Dedifferentiated amniotic fluid mesenchymal stem cell (primary cell): ENCODE data around the gene UBE2D1.

Source experiments
- DNase-seq: peaks from one replicate; pipeline ENCODE4 v3.0.0-alpha.2; 2016; ENCODE audit errors: extremely low spot score

UBE2D1 gene

GRCh38 chr10:58341422-58341821 is 6.6 kb downstream of the UBE2D1 start:
- no peak for DNase-seq

GRCh38 chr10:58341947-58342346 is 7.1 kb downstream of the UBE2D1 start:
- no peak for DNase-seq

GRCh38 chr10:58347967-58348366 is 13.2 kb downstream of the UBE2D1 start:
- DNase-seq = no peak

DNA sequence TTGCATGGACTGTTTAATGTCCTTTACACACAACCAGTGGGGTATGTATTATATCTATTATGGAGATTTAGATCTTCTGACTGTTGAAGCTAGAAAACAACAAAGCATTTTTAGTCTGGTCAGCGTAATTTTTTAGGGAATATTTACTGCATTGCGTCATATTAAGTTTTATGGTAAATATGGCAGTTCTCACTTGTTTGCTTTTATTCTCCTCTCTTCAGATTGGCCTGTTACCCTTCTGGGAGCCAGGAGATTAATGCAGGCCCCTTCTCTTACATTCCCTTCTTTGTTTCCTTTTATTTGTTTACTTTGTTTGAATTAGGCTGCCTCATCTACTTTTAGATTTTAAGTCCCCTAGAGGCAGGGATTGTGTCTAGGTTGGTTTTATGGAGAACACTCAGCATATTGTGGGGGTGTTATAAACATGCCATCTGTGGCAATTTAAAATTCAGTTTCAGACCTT is 13.8 kb downstream of the UBE2D1 start:
- no peak for DNase-seq

DNA sequence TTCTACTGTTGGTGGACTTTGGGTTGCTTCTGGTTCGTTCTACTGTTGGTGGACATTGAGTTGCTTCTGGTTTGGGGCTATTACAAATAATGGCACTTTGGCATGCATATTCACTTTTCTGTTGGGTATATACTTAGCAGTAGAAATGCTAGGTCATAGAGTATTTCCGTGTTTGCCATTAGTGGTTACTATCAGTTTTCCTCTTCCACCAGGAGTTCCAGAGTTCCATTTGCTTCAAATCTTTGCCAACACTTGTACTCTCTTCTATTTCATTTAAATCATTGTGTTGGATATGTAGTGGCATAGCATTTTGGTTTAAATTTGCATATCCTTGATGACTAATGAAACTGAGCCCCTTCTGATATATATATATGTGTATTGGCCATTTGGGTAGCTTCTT is 15.2 kb downstream of the UBE2D1 start:
- DNase-seq = no peak

DNA sequence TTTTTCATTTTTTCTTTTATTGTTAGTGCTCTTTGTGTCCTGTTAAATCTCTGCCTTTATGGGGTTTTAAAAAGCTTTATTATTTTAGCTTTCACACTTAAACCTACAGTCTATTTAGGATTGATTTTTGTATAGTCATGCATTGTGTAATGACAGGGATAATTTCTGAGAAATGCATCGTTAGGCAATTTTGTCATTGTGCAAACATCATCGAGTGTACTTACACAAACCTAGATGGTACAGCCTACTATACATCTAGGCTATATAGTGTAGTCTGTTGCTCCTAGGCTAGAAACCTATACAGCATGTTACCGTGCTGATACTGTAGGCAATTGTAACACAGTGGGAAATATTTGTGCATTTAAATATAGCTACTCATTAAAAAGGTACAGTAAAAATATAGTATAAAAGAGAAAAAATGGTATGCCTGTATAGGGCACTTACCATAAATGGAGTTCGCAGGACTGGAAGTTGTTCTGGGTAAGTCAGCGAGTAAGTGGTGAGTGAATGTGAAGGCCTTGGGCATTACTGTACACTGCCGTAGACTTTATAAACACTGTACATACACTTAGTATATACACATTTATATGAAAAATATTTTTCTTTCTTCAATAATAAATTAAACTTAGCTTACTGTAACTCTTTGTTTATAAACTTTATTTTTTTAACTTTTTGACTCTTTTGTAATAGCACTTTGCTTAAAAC is 16.0 kb downstream of the UBE2D1 start:
- DNase-seq = no peak

GRCh38 chr10:58351616-58352578 is 17.1 kb downstream of the UBE2D1 start:
- DNase-seq = no peak

DNA sequence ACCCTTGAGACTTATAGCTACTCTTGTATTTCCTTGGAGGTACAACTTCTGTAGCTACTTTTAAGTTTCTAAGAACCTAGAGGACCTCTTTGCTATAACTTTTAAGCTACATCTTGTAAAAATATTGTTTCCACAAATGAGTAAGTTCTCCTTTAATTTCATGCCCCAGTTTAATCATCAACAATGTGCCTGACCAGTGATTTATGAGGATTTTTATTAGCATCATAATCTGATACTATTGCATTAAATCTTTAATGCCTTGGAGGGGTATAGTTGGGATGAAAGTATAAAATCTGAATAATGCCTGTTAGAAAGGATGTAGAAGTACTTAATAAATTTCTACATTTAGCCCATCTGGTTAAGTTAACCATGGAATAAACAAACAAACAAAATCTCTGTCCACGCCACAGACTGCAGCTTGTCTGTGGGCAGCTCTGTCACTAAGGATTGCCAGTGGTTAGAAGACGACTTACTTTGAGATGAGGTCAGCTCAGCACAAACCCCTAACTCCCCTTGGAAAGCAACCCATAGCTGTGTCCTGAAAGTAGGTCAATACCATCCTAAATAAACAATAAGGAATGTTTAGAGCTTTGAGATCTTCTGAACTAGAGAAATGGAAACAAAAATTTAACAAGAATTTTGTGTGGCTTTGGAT is 18.3 kb downstream of the UBE2D1 start:
- no peak for DNase-seq

GRCh38 chr10:58356756-58357155 is 21.9 kb downstream of the UBE2D1 start:
- no peak for DNase-seq

- DNase-seq = no peak
Observed at GRCh38 chr10:58358314-58358933, 23.6 kb downstream of the UBE2D1 start.

- DNase-seq = no peak
Observed at GRCh38 chr10:58358947-58359346, 24.1 kb downstream of the UBE2D1 start.

- no peak for DNase-seq
Observed at GRCh38 chr10:58359541-58359940, 24.7 kb downstream of the UBE2D1 start.

DNA sequence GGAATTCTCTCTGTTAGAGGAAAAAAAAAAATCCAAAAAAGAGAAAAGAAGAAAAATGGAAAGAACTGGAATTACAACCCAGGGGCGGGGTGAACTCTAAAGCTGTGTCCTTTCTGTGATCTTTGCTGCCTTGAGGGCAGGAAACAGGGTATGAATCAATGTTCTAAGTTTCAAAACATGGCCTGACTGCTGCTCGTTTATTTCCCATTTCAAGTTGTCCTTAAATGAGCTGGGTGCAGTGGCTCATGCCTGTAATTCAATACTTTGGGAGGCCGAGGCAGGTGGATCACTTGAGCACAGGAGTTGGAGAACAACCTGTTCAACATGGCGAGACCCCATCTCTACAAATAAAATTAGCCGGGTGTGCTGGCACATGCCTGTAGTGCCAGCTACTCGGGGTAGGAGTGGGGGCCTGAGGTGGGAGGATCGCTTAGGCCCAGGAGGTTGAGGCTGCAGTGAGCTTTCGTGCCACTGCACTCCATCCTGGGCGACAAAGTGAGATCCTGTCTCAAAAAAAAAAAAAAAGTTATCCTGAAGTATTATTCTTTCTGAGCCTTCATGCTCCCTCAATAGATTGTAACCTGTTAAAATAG is 25.7 kb downstream of the UBE2D1 start:
- DNase-seq = no peak

GRCh38 chr10:58361353-58361752 is 26.5 kb downstream of the UBE2D1 start:
- DNase-seq = no peak

DNA sequence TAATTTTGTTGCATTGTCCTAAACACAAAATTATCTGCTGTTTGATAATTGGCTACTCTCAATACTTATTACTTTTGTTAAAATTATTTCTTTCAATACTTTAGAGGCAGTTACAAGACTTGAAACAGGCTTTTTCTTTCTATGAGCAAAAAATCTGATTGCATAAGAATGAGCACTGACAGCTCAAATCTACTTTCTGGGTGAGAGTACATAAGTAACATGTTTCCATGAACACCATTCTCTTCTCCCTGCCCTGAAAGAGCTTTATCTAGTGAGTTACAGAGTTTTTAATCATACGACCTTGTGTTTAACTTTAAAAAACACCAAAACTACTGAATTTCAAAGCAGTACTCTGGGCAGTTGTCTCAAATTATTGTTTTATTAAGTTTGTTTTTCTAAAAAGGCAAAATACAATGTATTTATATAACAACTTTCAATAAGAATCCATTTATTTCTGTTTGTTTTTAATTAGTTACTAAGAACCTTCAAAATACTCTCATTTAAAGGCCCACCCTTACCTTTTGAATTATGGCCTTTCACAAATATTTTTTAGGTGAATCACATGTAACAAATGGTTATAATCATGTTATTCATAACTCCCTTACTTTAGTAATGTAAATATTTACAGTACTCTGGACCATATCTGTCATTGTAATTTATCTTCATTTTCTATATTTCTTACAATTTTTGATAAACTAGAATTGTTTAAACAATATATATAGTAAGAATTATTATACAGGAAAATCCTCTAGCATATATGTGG is 27.4 kb downstream of the UBE2D1 start:
- DNase-seq = no peak

DNA sequence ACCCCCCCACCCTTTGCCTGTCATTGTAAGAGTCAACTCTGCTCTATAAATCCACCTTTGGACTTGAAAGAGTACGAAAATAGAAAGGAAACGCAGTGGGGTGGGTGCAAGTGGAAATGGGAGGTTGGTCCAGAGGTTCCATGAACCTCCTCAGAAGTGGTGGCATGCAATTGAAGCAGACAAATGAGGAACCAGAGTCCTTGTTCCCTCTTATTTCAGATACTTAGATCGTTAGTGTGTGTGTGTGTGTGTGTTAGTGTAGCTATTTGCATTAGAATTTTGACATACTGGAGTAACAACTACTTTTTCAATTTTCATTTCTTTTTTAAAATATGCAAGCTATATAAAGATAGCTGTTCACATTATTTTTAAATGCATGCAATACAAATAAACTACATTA is 32.3 kb downstream of the UBE2D1 start:
- no peak for DNase-seq

DNA sequence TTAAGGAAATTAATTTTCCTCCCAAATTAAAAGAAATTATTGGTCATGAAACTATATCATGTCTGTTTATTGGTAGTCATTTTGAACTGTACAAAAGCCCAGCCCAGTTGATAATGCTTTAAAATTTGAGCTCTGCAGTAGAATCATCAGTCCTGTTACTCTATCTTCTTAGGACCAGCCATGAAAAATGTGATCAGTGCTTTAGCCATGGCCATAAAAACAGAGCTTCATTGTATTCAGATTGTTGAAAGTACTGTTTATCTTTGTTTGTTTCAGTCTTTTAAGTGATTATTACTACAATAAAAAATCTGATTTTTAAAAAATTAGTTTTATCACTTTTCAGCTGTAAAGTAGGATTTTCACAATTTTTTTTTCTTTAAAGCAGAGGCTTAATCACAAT is 36.7 kb downstream of the UBE2D1 start:
- DNase-seq = no peak

GRCh38 chr10:58372607-58373441 is 38.0 kb downstream of the UBE2D1 start:
- DNase-seq = no peak

GRCh38 chr10:58373442-58373827 is 38.6 kb downstream of the UBE2D1 start:
- DNase-seq = no peak

GRCh38 chr10:58382489-58382995 is 47.7 kb downstream of the UBE2D1 start:
- no peak for DNase-seq
